NCI-H82 (cell line): ENCODE results near the gene PDIK1L.
A peak's percentile ranks its signal among the peaks of the same experiment; 100 is the strongest.
"Not testable (repeated sequence)": the region's sequence is repeated elsewhere in the genome, so short reads cannot be mapped to it uniquely, and the experiment has no call there.

Source experiments
- DNase-seq: peaks from one replicate; lab custom pipeline; 2025; lab: John Stamatoyannopoulos, UW

PDIK1L gene

GRCh38 chr1:26090893-26091292 lies 20.7 kb upstream of the PDIK1L start:
- DNase-seq = no peak

- no peak for DNase-seq
Measured at GRCh38 chr1:26092422-26092821, 19.2 kb upstream of the PDIK1L start.

- not testable (repeated sequence) for DNase-seq
Measured at GRCh38 chr1:26093569-26093968, 18.1 kb upstream of the PDIK1L start.

GRCh38 chr1:26094076-26094669 lies 17.5 kb upstream of the PDIK1L start:
- peak; percentile 63 for DNase-seq

GRCh38 chr1:26094677-26095383 lies 16.8 kb upstream of the PDIK1L start:
- peak; percentile 47 for DNase-seq

GRCh38 chr1:26096471-26096870 lies 15.2 kb upstream of the PDIK1L start:
- no peak for DNase-seq

GRCh38 chr1:26097696-26098095 lies 13.9 kb upstream of the PDIK1L start:
- DNase-seq = no peak

- no peak for DNase-seq
Measured at GRCh38 chr1:26098602-26099001, 13.0 kb upstream of the PDIK1L start.

GRCh38 chr1:26099780-26100179 lies 11.8 kb upstream of the PDIK1L start:
- DNase-seq = no peak

GRCh38 chr1:26100204-26100603 lies 11.4 kb upstream of the PDIK1L start:
- DNase-seq = not testable (repeated sequence)

GRCh38 chr1:26102119-26102518 lies 9.5 kb upstream of the PDIK1L start:
- no peak for DNase-seq

GRCh38 chr1:26102526-26102925 lies 9.1 kb upstream of the PDIK1L start:
- DNase-seq = no peak

- not testable (repeated sequence) for DNase-seq
Measured at GRCh38 chr1:26105226-26105548, 6.4 kb upstream of the PDIK1L start.

GRCh38 chr1:26109229-26110164 lies 2.1 kb upstream of the PDIK1L start:
- no peak for DNase-seq

GRCh38 chr1:26110731-26111529 lies 694 bp upstream of the PDIK1L start:
- DNase-seq = peak; percentile 87

- peak; percentile 74 for DNase-seq
Measured at GRCh38 chr1:26112407-26112775, 767 bp downstream of the PDIK1L start.

GRCh38 chr1:26114165-26114927 lies 2.7 kb downstream of the PDIK1L start:
- no peak for DNase-seq

GRCh38 chr1:26119892-26120608 lies 8.4 kb downstream of the PDIK1L start:
- DNase-seq = no peak

- DNase-seq = peak; percentile 49
Measured at GRCh38 chr1:26121854-26122773, 10.5 kb downstream of the PDIK1L start.
